Peyer's patch (tissue), 4 donors: ENCODE measurements around the gene TM4SF20.

Source experiments
- POLR2A ChIP-seq, 2 donors: fragments of 450-650 bp; IDR thresholded peaks; one replicate each; pipeline ENCODE4 v1.5.1; 2017; ENCODE audit warnings: antibody characterized with exemption in 2 of 2, mild to moderate bottlenecking in 2 of 2, moderate library complexity in 2 of 2
- TF ChIP-seq, protein P1 (sequence below), 6 experiments: fragments of 450-650 bp in 4 of 6; fragments of 200-600 bp in 2 of 6; sonication (generic) in 1 of 6; IDR thresholded peaks; one replicate each; pipeline ENCODE4 v1.5.1; 2017 to 2019; ENCODE audit warnings: antibody characterized with exemption in 6 of 6, mild to moderate bottlenecking in 3 of 6, moderate library complexity in 1 of 6

GRCh38 chr2:227323818-227324217, 55.3 kb downstream of the TM4SF20 start:
- TF ChIP-seq, protein P1, sequence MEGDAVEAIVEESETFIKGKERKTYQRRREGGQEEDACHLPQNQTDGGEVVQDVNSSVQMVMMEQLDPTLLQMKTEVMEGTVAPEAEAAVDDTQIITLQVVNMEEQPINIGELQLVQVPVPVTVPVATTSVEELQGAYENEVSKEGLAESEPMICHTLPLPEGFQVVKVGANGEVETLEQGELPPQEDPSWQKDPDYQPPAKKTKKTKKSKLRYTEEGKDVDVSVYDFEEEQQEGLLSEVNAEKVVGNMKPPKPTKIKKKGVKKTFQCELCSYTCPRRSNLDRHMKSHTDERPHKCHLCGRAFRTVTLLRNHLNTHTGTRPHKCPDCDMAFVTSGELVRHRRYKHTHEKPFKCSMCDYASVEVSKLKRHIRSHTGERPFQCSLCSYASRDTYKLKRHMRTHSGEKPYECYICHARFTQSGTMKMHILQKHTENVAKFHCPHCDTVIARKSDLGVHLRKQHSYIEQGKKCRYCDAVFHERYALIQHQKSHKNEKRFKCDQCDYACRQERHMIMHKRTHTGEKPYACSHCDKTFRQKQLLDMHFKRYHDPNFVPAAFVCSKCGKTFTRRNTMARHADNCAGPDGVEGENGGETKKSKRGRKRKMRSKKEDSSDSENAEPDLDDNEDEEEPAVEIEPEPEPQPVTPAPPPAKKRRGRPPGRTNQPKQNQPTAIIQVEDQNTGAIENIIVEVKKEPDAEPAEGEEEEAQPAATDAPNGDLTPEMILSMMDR (IDR thresholded peaks at IDR 0.05): no peak
- TF ChIP-seq POLR2A (IDR thresholded peaks at IDR 0.05): no peak
